HG03469 (cell line): ENCODE data around the gene ADGRV1.
A peak's percentile ranks its signal among the peaks of the same experiment; 100 is the strongest.
"Not testable (repeated sequence)": the region's sequence is repeated elsewhere in the genome, so short reads cannot be mapped to it uniquely, and the experiment has no call there.

ENCODE experiments used
- ATAC-seq: cut with Tn5 transposase; IDR thresholded peaks from one replicate; pipeline ENCODE4 v1.9.1; 2021; ENCODE audit warnings: mild to moderate bottlenecking, moderate library complexity, moderate number of reproducible peaks; ENCODE audit not compliant: unreplicated experiment

ADGRV1 gene

DNA sequence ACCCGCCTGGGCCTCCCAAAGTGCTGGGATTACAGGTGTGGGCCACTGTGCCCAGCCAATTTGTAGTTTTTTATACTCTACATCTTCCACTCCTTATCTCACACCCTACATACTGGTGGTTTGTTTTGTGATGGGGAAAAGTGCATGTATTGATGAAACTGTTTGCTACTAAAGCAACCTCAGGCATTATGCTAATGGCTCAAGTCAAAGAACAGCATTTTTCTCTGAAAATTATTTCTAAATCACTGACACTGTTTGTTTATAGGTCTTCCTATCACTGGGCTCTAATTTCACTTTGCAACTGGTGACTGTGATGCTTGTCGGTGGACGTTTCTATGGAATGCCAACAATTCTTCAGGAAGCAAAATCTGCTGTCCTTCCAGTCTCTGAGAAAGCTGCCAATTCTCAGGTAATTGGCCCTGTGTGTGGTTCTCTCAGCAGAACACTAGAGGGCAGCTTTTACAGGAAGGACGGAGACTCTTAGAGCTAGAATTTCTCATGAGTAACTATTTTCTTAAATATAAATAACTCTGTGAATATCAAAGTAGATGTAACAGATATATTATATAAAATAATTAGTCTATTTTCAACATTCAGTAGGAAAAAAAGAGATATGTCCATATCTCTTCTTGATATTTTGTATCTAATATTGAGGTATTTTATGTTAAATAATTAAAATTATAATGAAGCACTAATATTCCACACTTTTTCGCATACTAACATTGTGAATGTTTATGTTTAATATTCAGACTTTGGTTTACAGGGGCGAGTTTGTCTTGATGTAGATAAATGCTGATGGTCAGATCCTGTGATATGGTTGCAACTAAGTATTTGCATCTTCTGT lies 244.1 kb downstream of the ADGRV1 start:
- peak; percentile 76 for ATAC-seq

- ATAC-seq, result no peak
Observed at GRCh38 chr5:90803381-90803780, 244.8 kb downstream of the ADGRV1 start.

- ATAC-seq, result no peak
Observed at GRCh38 chr5:90803876-90804275, 245.3 kb downstream of the ADGRV1 start.

DNA sequence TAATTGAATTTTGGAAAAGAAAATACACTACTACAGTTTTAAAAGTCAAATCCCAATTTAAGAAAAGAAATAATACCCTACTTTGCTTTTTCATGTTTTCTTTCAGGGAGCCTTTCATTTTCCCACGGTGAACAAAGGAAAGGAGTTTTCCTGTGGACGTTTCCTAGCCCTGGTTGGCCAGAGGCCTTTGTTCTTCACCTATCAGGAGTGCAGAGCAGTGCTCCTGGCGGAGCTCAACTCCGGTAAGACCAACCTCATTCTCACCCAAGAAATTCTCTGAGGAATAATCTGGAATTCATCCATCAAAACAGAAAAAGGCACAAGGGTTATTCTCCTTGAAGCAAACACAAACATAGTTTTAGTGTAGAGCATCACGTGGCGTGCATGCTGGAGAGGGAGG lies 248.9 kb downstream of the ADGRV1 start:
- ATAC-seq, result no peak

- ATAC-seq, result no peak
Observed at GRCh38 chr5:90809311-90810056, 250.9 kb downstream of the ADGRV1 start.

DNA sequence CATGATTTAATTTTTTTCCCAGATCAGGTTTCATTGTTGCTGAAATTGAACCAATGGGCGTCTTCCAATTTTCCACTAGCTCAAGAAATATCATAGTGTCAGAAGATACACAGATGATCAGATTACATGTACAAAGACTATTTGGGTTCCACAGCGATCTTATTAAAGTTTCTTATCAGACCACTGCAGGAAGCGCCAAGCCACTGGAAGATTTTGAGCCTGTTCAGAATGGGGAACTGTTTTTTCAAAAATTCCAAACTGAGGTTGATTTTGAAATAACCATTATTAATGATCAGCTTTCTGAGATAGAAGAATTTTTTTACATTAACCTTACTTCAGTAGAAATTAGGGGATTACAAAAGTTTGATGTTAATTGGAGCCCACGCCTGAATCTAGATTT lies 251.6 kb downstream of the ADGRV1 start:
- ATAC-seq, result no peak

DNA sequence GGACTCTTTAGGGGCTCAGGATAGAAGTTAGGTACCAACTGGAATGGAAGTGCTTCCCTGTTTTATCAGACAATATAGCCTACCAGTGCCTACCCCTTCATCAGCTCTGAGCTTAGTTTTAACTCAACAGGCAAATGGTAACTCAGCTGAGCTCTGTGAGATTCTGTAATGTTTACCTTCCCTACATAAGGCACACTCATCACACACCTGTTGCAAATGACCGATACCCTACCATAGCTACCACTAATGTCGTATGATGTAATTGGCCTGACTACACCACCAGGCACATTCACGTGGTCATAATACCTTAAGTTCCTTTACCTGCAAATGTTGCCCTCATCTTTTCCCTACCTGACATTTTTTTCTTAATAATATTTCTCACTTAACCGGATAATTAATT lies 254.8 kb downstream of the ADGRV1 start:
- no peak for ATAC-seq

GRCh38 chr5:90822062-90822461 lies 263.5 kb downstream of the ADGRV1 start:
- not testable (repeated sequence) for ATAC-seq

DNA sequence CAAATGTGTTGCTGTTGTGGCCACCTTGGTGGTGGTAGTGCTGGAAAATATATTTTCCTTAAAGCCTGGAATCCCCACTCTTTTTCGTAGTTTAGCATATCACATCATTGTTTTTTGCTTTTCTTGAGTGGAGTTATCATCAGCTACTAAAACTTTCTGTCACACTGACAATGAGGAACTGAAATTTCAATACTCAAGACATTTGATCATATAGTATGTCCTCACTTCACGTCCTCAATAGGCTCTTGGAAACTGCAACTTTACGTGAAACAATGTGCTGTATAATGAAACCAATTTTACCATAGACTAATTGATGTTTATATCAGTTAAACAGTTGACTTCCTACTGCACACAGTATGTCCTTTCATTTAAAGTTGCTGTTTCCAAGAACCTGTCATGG lies 265.8 kb downstream of the ADGRV1 start:
- no peak for ATAC-seq

- no peak for ATAC-seq
Observed at GRCh38 chr5:90830058-90830457, 271.5 kb downstream of the ADGRV1 start.

- ATAC-seq, result no peak
Observed at GRCh38 chr5:90833753-90834152, 275.2 kb downstream of the ADGRV1 start.

GRCh38 chr5:90834711-90835110 lies 276.1 kb downstream of the ADGRV1 start:
- ATAC-seq, result no peak

GRCh38 chr5:90843443-90843842 lies 284.8 kb downstream of the ADGRV1 start:
- ATAC-seq, result no peak

DNA sequence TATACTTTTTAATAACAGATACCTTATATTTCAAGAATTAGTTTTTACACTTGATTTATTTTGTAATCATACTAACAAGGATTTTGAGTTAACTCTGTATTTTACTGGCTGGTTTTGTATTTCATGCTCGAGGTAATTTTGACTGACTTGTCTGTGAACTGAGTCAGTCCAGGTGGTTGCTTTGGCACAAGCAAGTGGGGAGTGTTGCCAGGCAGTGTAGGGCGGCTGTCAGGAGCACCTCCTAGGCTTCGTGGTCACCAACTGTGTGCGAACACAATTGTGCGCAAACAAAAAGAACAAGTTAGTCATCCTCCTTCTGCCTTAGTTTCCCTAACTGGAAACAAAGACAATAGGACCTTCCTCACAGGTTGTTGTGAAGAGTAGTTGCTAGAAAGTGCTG lies 286.3 kb downstream of the ADGRV1 start:
- no peak for ATAC-seq

DNA sequence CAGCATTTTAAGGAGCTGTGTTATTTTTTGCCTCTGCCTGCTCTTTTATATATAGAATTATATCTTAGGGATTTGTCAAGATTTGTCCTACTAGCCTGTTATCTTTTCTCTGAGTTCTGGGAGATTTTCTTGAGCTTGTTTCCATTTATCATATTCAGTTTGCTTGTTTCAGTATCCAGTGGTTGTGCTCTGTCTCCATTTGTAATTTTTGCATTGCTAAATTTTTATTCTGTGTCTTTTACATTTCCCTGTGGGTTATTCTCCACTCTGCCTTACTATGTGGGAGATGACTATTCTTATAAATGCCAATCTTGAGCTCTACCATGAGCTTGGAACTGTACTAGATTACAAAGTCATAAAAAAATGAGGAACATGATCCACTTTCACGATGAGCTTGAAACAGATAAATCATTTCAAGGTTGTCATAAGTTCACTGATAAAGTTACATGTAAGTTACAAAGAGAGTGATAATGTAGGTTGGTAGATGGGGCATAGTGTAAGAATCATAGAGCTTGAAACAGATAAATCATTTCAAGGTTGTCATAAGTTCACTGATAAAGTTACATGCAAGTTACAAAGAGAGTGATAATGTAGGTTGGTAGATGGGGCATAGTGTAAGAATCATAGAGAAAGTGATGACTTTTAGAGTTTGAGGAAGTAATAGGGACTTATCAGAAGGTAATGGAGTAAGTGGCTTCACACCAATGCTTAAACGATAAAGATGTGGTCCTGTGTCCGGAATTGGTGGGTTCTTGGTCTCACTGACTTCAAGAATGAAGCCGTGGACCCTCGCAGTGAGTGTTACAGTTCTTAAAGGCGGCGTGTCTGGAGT lies 287.3 kb downstream of the ADGRV1 start:
- no peak for ATAC-seq

DNA sequence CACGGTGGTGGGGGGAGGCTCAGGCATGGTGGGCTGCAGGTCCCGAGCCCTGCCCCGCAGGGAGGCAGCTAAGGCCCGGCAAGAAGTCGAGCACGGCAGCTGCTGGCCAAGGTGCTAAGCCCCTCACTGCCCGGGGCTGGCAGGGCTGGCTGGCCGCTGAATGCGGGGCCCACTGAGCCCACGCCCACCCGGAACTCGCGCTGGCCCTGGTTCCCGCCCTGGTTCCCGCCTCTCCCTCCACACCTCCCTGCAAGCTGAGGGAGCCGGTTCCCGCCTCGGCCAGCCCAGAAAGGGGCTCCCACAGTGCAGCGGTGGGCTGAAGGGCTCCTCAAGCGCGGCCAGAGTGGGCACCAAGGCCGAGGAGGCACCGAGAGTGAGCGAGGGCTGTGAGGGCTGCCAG lies 289.0 kb downstream of the ADGRV1 start:
- ATAC-seq, result not testable (repeated sequence)

DNA sequence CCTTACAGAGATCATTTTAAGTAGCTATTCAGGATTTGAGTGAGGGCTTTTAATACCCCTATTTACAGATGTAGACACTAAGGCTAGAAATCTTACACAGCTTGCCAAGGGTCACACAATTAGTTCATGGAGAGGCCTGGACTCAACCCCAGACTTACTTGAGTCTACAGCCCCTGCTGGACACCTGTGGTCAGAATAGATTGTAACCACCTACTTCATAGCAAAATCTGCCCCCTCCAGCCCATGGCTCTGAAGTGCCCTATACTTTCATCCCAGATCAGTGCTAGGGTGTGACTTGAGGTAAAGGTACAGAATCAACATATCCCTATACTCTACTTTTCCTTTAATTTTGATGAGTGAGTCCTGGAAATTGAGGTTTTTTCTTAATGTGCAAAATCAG lies 291.3 kb downstream of the ADGRV1 start:
- ATAC-seq, result no peak

GRCh38 chr5:90852531-90852930 lies 293.9 kb downstream of the ADGRV1 start:
- ATAC-seq, result no peak

DNA sequence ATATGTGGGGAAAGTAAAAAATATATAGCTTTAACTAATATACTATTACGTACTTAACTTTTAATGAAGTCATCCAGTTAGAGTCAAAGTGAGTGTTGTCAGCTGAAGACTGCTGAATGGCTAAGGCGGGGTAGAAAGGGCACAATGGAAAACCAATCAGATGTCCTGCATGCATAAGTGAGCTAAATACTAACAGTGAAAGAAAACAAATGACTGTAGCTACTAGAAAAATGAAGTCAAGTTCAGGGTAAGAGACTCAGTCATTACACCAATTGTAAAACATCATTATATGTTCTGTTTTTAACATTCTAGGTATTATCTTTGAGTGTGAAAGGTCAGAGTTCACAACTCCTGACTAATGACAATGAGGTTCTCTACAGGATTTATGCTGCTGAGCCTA lies 295.2 kb downstream of the ADGRV1 start:
- no peak for ATAC-seq

DNA sequence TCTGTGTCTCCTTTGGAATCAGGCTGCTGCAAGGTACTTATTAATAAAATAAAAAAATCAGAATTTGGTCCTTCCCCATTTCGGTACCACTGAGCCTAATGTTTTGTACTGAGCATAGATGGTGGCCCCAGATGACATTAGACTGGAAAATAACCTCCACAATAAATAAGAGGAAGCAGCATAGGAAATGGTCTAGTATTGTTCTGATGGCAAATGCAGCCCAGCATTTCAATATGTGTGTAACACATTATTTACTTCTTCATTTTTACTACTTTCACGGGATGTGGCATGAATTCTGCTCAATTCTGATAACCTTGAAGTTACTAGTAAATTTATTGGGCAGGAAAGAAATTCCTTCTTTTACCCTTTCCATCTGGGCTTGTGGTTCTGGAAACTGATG lies 295.6 kb downstream of the ADGRV1 start:
- ATAC-seq, result no peak

- ATAC-seq, result no peak
Observed at GRCh38 chr5:90855296-90856010, 296.9 kb downstream of the ADGRV1 start.
